Spleen (tissue), 7 donors: ENCODE data around the gene ELP5.

Experiments used
- POLR2A ChIP-seq, 3 donors: fragments of 450-650 bp; IDR thresholded peaks; one replicate each; pipeline ENCODE4 v1.5.1; 2017; ENCODE audit warnings: antibody characterized with exemption in 3 of 3, mild to moderate bottlenecking in 1 of 3
- TF ChIP-seq, protein P1 (sequence below), 11 experiments: fragments of 200-600 bp in 7 of 11; fragments of 450-650 bp in 4 of 11; sonication (generic) in 4 of 11; IDR thresholded peaks in 8 of 11; conservative IDR thresholded peaks in 3 of 11; 1 replicate in 7 of 11; 2 replicates in 4 of 11; pipeline versions ENCODE4 v1.4.0 to v1.8.0; 2016 to 2021; ENCODE audit warnings: antibody characterized with exemption in 11 of 11, inconsistent platforms in 4 of 11, mild to moderate bottlenecking in 1 of 11
- donor health status: DM: no; HTN: no; CAD: no; lungs with moderate emphysema.
- donor health status: DM: no; HTN: no; CAD: no.
- donor health status: DM: no; HTN: no; CAD: no.

DNA sequence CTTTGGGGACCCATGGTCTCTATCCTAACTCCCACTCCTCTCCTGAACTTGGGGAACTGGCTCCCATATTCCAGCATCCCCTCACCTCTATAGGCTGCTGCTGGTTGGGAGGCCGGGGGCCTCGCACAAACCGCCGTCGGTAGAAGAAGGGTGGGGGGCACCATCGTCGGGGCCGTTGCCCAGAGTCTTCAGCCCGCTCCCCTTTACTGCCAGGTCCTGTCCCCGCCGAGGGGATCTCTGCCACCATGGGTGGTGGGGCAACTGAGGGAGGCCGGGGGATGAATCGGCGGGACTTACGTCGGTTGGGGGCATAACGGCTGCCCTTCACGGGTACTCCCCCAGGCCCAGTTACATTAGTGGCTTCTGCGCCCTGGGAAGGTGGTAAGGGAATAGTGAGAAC lies 38.2 kb downstream of the ELP5 start:
- TF ChIP-seq, protein P1, sequence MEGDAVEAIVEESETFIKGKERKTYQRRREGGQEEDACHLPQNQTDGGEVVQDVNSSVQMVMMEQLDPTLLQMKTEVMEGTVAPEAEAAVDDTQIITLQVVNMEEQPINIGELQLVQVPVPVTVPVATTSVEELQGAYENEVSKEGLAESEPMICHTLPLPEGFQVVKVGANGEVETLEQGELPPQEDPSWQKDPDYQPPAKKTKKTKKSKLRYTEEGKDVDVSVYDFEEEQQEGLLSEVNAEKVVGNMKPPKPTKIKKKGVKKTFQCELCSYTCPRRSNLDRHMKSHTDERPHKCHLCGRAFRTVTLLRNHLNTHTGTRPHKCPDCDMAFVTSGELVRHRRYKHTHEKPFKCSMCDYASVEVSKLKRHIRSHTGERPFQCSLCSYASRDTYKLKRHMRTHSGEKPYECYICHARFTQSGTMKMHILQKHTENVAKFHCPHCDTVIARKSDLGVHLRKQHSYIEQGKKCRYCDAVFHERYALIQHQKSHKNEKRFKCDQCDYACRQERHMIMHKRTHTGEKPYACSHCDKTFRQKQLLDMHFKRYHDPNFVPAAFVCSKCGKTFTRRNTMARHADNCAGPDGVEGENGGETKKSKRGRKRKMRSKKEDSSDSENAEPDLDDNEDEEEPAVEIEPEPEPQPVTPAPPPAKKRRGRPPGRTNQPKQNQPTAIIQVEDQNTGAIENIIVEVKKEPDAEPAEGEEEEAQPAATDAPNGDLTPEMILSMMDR (IDR thresholded peaks at IDR 0.05 in 8 of 11, conservative IDR thresholded peaks at IDR 0.05 in 3 of 11): no peak
- TF ChIP-seq POLR2A (IDR thresholded peaks at IDR 0.05): no peak
